GM19468 (cell line): ENCODE results near the gene STOM.
"Not testable (repeated sequence)": the region's sequence is repeated elsewhere in the genome, so short reads cannot be mapped to it uniquely, and the experiment has no call there.

Source experiments
- ATAC-seq: cut with Tn5 transposase; IDR thresholded peaks from one replicate; pipeline ENCODE4 v1.9.1; 2021; ENCODE audit warnings: mild to moderate bottlenecking, moderate library complexity, moderate number of reproducible peaks; ENCODE audit not compliant: unreplicated experiment; ENCODE audit errors: extremely low read depth

STOM gene

DNA sequence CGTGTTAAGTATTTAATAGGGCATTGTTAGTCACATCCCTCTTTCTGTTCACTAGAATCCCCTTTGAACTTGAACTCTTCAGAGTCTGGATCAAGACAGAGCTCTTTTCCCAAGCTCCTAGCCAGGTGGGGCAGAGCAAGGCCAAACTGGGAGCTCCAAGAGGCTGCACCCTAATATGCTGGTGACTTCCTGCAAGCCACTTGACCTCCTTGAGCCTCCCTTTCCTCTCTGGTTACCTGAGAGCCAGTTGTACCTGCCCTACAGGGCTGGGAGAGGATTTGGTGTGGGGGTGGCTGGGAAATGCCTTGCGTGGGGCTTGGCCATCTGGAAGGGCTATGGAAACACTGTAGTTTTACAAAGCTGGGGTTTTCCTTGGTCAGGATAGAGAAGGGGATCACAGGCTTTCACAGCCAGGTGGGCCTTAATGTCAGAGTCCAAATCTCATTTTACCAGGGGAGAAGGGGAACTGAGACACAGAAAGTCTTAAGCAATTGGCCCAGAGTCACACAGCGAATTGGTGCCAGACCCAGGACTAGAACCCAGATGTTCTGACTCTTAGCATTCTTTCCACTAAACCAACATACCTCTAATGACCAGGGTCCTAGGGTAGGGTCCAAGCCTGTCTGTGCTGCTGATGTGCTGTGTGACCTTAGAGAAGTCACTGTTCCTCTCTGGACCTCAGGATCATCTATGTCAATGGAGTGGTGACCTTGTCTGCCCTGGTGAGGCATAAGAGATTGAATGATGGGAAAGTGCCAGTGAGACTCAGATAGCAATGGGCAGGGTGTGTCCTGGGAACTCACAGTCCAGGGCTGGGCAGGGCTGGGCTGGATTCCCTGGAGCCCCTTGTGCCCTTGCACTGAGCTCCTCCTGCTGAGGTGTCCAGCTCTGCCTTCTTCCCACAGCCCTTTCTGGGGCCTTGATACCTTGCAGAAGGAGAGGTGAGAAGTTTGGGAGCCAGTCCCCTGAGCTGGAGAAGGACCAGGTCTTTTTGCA is 66.3 kb downstream of the STOM start:
- no peak for ATAC-seq

DNA sequence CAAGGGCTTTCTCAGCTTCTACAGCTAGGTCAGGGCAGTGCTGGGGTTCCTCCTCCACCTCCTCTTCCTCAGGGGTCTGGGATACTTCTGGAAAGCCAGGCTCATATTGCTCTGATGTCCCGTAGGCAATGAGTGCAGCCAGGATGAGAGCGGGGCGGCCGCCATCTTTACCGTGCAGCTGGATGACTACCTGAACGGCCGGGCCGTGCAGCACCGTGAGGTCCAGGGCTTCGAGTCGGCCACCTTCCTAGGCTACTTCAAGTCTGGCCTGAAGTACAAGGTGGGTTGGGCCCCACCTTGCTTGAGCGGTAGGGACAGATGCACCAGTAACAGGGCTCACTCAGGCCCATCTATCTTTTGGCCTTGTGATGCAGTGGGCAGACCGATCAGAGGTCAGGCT is 67.3 kb downstream of the STOM start:
- ATAC-seq: no peak

DNA sequence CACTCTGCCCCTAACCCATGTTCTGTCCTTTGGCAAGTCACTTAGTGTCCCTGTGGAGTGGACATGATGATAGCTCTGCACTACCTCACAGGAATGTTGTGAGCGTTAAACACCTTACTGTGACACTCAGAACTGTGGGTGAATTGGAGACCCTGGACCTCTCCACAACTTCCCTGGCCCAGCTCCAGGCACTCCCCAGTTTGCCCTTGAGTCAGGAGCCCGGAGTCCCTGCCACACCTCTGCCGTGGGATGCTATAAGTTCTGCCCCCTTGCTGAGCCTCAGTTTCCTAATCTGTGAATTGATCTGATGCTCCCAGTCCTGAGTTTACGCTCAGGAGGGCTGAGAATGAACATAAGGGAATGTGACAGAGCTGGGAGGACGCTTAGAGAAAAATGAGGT is 67.7 kb downstream of the STOM start:
- ATAC-seq: no peak

DNA sequence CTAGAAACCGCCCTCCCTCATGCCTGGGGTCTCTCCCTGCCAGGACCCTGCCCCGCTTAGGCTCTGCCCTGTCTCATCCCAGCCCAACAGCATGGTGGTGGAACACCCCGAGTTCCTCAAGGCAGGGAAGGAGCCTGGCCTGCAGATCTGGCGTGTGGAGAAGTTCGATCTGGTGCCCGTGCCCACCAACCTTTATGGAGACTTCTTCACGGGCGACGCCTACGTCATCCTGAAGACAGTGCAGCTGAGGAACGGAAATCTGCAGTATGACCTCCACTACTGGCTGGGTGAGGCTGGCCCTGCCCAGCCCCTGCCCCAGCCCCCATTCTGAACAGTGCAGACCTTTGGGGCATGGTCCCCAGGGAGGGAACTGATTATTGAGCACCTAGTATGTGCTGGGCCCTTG is 68.2 kb downstream of the STOM start:
- ATAC-seq: no peak

DNA sequence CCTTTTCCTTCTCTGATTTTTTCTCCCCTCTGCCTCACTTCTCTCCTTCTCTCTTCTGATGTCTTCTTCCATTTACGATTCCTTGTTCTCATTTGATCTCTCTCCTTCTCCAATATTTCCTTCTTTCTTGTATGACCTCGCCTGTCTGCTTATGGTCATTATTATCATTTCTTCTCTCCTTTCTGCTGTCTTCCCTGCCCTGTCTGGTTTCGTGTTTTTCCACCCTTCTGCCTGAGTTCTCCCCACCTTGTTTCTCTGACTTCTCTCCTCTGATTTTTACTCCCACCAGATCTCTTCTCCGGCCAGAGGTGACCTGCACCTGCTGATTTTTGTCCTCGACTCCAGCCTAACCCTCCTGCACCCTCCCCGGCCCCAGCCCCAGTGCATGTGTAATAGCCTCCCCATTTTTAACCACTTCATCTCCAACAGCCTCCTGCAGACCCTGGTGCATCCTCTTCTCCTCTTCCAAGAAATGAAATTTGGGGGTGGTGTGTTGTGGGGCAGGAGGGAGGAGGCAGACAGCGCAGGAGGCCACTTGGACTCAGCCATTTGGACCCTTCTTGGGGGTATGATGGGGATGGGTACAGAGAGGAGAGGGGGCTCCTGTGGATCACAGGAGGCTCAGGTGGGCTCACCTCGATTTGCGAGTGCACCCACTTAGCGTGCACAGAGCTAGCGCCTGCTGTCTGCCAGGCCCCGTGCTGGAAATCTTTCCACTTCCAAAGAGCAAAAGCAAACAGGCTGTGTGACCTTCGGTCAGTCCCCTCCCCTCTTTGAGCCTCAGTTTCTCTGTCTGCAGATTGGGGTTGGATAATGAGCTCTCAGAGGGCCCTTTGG is 69.5 kb downstream of the STOM start:
- ATAC-seq: no peak

DNA sequence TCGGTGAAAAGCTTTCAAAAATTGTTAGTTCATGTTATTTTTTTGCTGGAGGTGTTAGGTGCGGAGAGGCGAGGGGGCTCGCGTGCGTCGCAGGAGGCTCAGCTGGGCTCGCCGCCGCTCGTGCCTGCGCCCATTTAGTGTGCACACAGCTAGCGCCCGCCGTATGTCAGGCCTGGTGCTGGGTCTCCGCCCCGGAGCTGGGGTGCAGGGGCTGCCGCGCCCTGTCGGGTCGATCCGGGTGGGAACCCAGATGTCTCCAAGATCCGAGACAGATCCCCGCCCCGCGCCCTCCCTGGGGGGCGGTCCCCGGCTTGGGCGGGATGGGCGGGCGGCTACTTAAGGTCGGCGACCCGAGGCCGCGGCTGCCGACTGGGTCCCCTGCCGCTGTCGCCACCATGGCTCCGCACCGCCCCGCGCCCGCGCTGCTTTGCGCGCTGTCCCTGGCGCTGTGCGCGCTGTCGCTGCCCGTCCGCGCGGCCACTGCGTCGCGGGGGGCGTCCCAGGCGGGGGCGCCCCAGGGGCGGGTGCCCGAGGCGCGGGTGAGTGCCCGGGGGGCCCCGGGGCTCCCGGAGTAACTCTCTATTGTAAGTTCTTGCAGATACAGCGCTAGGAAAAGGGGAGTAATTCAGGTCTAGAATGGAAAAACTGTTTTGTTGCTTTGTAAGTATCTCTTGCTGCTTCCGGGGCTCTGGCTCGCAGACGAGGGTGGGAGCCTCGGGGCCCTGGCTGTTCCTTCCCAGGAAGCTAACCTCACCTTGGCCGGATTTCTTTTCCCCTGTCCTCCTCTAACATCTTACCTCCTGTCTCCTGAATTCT is 70.4 kb downstream of the STOM start:
- ATAC-seq: no peak

DNA sequence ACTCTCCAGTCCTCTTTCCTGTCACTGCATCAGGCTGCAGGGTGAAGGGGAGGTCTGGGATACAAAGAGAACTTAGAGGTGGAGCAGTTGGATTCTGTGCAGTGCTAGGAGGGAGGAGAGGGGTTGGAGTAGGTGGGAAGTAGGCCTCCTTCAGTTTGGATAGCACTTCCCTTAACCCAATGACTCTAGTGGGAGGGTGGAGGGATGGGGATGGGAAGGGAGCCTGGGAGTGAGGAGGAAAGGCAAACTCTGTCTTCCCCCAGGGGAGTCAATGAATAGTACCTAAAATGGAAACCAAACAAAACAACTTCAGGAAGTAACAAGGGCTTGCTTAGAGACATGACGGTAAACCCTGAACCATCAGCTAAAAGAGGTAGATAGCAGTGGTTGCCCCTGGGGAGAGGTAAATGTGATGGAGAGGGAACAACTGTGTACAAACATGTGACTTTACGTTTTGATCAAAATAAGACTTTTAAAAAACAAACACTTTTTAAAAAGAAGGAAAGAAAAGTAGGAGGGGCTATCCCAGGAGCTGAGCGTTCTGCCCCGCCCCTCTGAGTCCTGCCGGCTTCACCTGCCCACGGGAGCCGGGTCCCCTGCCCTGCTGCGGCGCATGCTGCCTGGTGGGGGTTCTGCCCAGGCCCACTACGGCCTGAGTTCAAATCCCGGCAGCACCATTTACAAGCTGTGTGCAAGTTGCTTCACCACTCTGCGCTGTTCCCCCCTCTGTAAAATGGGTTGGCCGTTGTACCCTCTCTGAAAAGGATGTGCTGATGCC is 71.2 kb downstream of the STOM start:
- no peak for ATAC-seq

DNA sequence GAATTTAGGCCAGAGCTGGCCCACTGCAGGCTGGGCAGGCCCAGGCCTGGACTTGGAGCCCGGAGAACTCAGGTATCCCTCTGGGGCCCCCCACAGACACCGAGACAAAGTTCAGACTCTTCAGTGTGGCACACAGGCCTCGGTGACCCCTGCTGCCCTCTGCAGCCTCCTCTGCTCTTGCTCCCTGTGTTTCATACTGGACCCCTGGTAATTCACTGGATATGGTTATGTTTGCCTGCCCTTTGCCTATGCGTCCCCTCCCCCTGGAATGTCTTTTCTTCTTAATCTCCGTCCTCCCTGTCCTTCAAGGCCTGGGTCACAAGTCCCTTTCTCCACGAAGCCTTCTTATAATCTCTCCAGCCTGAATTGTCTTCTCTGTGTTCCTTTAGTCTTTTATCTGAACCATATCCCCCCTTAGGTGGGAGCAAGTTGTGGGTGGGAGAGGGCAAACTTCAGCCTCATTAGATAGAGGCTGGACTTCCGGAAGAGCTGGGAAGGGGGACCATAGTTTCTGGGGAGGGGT is 72.0 kb downstream of the STOM start:
- ATAC-seq: no peak

DNA sequence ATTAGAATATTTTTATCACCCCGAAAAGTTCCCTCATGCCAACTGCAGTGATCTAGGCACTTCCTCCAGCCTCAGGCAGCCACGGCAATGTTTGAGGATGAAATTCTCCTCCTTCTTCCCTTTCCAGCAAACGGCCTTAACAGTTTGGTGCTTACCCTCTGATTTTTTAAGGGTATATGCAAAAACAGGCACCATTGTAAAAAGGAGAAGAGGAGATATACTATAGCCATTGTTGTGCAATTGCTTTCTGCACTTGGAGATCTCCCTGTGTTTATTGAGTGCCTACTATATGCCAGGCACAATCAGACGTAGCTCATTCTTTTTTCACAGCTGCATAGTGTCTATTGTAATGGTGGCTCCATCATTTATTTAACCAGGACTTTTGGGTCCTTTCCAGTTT is 72.7 kb downstream of the STOM start:
- ATAC-seq: no peak

DNA sequence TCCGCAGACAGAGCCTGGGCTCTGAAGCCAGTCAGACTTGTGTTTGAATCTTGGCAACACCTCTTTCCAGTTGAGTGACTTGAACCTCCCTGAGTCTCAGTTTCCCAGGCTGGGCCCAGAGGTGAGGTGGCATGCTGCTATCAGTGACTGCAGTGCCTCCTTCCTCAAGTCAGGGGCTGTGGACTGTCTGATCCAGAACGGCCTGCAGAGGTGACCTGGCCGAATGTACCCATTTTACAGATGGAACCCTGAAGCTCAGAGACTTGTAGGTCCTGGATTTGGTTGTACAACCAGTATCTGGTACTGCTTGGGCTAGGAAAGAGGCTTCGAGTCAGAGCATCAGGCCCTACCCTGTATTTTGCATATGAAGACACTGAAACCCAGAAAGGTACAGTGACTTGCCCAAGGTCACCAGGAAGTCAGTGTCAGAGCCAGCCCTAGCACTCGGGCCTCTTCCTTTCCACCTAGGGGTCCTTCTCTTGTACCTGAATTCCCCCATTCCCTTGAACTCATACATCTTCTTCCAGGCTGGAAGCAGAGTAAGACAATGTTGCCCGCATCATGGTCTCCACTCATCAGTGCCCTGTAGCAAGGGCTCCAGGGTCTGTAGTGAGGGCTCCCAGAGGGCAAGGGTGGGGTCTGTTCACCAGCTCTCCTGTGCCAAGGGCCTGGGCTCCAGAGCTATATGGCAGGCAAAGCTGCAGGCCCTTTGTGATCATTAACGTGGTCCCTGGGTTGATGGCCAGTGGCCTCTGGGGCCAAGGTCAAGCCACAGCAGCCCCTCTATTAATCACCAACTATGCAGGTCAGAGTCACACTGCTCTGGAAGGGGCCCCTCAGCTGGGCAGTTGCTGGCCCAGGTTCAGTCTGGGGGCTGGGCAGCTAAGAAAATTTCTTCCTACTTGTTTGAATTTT is 73.6 kb downstream of the STOM start:
- no peak for ATAC-seq

DNA sequence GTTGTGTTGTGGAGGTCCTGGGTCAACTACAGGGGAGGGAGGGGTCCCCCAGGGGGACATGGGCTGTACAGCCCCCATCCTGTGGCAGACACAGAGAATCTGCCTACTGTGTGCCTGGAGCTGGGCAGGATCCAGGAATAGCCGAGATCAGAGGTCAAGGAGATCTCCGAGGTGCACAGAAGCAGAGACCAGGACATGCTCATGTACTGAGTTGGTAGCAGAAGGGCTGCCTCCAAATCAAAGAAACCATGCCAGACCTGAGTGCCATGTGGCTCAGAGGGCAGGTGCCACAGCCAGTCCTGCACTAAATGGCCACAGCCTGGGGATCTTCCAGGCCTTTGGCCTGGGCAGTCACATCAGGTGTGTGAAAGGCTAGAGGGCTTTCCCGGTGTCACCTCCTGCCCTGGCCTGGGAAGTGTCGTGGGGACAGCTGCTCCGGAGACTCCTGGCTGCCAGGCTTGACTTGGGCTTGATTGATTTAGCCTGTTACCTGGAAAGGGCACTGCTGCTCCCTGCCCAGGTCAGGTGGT is 74.3 kb downstream of the STOM start:
- ATAC-seq: no peak

DNA sequence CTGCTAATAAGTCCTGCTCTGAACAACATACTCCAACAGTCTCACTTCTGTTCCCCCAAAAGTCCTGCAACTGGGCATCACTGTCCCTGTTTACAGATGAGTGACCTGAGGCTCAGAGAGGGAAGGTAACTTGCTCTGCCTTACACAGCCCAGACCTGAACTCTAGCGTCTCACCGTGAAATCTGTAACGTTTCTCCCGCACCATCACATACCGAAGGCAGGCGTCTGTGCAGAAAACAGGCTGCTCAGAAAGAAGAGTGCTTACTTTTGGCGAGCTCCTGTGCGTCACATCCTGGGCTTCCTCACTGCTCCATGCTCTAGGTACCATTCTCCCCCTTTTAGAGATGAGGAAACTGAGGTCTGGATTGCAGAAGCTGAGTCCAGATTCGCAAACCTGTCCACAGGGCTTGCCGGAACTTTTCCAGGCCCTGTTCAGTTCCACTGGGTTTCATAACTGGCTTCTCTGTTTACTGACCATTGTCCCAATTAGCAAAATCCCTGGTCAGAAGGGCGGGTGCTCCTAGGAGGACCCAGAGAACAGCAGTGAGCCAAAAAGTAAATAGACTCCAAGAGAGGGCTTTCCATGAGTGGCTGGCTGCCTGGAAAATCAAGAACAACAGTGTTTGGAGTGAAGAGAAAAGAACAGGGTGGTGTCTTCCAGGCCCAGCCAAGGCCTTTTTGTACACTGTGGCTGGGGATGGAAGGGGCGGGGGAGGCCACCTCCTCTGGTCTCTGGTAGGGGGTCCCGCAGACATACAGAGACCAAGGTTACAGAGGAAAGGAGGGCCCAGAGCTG is 75.0 kb downstream of the STOM start:
- ATAC-seq: no peak

DNA sequence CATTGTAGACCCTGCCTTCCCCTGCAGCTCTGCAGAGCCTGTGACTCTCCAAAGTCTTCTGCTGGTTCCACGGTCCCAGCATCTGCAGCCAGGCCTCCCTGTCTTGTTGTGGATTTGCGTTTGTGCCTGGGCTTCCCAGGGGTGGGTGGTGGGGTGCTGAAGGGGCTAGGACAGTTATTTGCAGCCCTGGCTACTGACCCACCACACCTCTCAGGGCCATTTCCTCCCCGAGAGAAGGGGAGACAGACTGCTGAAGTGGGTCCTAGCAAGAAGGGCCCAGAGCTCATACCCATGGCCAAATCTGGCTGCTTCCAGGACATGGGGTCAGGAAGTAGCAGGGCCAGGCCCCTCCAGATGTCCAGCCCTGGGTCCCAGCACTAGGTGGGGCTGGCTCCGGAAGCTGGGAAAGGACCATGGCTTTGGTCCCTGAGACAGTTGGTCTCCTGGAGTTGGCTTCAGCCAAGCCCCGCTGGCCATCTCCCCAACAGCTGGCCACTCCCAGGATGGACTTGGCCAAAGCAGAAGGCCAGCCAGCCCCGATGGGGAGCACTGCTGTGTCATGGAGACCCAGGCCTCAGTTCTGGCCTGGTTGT is 75.8 kb downstream of the STOM start:
- no peak for ATAC-seq

DNA sequence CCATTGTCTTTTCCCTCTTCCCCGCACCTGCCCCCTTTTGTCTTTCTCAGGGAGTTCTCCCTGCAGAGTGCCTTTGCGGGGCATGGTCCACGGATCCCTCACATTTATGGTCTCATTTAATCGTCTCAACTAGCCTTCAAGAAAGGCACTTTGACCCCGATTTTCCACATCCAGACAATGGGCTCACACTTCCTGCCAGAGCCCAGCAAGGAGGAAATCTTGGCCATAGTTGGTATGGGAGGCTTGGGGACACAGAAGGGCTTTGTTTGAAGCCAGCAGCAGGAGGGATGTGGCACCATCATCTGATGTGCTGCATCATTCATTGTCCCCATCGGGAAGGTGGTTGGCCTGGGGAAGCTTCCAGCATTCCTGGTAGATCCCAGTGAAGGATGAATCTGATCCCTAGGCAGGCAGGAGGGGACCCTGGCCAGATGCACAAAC is 77.2 kb downstream of the STOM start:
- ATAC-seq: no peak

DNA sequence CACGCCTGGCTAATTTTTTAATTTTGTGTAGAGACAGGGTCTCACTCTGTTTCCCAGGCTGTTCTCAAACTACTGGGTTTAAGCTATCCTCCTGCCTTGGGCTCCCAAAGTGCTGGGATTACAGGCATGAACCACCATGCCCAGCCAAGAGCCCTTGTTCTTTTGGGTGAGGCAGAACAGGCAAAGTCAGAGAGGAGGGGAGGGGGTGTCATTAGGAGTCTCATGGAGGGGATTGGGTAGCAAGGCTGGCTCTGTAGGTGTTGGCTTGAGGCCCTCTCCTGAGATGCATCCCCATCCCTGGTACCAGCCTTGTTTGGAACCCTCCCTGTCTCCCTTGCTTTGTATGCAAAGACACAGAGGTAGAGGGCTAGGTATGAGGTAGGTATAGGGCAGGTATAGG is 78.0 kb downstream of the STOM start:
- ATAC-seq: no peak

DNA sequence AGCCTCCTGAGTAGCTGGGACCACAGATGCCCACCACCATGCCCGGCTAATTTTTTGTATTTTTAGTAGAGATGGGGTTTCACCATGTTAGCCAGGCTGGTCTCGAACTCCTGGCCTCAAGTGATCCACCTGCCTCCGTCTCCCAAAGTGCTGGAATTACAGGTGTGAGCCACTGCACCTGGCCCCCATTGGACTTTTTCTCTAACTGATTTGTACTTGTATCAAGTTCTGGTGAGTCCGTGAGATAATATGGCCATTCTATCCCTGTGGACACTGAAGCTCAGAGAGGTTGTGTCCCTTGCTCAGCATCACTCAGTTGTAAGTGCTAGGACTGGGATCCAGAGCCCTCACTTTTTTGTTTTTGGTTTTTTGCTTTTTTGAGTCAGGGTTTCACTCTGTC is 78.5 kb downstream of the STOM start:
- not testable (repeated sequence) for ATAC-seq
